GM19438 (cell line): ENCODE results near the gene BEND6.

Experiments used
- ATAC-seq: cut with Tn5 transposase; IDR thresholded peaks from one replicate; pipeline ENCODE4 v1.9.1; 2021; ENCODE audit warnings: low read depth; ENCODE audit not compliant: unreplicated experiment

Gene BEND6

GRCh38 chr6:56940463-56940862 is 14.4 kb upstream of the BEND6 start:
- ATAC-seq: no peak

DNA sequence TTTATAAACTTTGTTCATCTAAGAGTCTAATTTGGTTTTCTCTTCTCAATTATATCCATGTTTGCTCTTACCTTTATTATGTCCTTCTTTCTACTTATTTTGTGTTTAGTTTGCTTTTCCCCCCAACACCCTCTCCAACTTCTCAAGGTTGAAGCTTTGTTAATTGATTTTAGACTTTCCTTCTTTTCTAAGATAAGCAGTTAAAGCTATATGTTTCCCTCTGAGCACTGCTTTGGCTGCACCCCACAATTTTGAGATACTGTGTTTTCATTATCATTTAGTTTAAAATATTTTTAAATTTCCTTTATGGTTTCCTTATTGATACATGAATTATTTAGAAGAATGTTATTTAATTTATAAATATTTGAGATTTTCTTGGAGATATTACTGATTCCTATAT is 13.9 kb upstream of the BEND6 start:
- ATAC-seq: no peak

DNA sequence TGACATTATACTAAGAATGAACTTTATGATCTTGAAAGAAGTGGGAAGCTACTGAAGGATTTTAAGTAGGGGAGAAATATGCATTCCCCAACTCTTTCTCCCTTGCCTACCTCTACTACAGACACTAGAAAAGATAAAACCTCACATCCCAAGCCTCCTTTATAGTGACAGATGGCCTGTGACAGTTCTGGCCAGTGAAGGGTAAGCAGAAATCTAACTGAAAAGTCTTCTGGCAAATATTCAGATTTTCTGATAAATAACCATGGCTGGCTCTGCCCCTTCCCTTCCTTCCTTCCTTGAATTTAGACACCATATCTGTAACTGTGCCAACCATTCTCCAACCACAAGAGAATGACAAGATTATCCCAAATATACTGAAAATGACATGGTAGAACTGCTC is 10.2 kb upstream of the BEND6 start:
- no peak for ATAC-seq

DNA sequence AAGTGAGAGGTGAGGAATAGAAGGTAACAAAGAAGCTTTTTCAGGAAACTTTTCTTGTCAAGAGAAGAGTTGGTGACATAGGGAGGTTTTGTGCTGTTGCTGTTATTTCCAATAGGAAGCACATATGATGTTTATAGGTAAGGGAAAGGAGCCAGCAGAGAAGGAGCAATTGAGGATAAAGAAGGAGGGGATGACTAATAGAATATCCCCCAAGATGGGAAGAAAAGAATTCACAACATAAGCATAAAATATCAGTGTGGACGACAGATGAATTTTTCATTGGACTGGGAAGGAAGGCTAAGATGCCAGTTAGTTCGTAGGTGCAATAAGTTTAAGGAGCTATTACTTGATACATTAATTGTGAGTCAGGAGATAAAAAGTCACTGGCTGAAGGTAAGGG is 8.5 kb upstream of the BEND6 start:
- no peak for ATAC-seq

DNA sequence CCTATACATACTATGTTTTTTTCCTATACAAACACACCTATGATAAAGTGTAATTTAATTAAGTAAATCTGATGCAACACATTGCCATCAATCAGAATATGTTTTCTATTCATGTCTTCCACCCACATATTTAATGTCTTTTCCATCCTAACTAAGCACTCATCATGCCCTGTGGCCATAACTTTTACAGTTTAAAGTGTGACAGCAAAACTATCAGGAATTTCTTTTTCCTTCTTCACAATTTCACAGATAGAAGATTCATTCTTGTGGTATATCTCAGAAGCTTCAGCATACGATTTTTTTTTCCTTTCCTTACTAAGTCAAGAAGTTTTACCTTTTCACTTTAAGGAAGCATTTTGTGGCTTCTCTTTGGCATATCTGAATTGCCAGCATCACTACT is 7.0 kb upstream of the BEND6 start:
- ATAC-seq: no peak

DNA sequence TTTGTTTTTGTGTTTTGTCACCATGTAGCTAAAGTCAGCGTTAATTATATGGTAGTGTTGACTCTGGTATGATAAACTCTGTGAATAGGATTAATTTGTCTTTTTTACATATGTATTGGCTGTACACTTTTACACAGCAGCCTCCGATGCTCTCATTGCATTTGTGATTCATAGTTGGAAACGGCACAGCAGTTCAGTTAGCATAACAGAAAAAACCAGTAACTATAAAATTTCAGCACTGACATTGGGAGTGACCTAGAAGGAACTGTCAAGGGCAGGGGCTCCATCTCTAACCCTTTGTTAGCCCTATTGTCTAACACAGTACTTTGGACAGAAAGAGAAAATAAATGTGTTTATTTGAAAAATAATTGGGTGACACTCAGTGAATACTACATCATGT is 5.6 kb upstream of the BEND6 start:
- no peak for ATAC-seq

DNA sequence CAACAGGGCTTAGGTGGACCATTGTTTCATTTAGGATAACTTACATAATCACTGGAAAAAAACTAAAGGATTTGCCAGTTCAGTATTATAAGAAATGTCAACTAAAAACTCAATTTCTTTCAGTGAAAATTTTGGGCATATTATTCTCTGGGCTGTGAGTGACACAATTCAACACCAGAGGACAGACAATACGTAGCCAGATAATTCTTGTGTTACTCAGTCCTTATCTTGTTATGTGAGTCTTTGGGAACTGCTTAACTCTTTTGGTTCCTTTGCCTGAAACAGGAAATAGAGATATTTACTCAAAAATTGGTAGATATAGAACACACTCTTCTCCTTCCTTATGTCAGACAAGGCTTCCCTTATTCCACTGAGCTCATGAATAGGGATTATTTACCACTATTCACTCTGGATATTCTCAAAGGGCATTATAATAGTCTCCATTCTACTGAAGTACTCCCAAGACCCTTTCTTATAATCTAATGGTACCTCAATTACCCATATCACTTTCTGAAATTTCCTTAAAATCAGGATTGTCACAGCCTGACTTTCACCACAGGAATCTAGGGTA is 4.9 kb upstream of the BEND6 start:
- no peak for ATAC-seq

DNA sequence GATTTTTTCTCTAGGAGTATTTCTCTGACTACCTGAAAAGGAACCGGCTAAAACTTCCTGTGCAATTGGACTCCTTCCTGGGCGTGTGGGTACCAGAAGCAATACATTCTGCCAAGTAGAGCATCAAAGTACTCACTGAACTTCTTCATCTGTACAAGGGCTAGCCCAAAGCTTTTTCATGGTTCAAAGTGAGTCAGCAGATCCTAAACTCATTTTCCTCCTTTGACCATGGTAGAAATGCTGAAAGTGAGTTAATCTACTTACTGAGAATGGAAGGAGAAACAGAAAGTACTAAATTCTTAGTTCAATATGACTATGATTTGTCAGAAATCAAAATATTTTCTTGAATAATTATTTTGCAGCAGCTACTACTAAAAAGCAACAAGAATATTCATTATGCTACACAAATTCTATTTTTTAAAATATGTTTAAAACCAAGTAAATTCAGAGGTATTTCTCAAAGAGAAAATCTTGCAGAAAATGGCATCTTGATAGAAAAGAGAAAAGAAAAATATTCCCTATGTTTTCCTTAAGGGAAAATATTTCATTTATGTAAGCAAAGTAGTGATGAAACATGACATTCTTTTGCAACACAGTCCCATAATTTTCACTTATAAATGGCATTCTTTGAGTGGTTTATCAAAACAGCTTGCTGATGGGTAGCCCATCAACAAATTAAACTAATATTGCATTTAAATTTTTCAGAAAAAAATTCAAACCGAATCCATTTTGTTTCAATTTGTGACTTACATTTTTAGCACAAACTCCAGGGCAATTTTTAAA is 3.7 kb upstream of the BEND6 start:
- no peak for ATAC-seq

GRCh38 chr6:56953597-56954402 is 1.1 kb upstream of the BEND6 start:
- ATAC-seq: no peak

DNA sequence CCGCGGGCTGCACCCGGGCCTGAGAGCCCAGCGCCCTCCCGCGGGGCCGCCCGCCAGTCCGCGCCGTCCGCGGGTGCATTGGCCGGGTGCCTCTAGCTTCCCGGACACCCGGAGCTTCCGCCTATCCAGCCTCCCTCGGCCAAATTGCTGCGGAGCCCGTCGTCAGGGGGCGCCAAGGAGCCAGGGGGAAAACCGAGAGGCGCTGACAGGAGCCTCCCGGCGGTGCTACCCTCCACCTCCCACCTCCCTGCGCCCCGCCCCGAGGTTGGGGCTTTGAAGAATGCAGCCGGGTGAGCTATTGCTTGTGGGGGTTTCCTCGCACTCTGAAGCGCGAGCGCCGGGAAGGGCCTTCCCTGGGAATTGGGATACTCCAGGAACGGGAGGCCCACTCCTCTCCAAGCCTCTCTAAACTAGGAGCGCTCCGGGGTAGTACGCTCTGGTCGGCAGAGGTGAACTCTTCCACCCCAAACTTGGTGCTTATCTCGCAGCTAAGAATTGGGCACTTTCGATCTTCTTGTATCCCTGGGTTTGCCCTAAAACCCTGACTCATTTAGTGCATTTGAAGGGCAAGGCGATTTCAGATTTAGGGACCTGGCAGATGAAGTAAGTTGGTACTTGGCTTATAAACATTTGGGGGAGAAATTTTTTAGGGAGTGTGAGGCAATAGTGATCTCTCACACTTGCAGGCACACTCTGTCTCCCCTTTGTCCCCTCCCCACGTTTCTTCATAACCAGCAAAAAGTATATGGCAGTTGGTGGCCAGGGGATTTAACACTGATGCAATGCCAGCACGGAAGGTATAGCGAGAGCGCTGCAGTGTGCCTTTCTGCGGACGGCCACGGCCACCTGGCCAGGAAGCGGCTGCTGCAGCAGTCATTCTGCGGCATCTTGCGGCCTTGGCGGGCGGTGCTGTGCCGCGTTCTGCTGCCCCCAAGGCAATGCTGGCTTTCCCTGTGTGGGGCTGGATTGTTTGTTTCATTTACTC is 556 bp downstream of the BEND6 start:
- peak; percentile 65 for ATAC-seq

- ATAC-seq: no peak
These were observed 1.6 kb downstream of the BEND6 start for GRCh38 chr6:56956491-56956890.

GRCh38 chr6:56957856-56958255 is 2.9 kb downstream of the BEND6 start:
- no peak for ATAC-seq

GRCh38 chr6:56958481-56958880 is 3.6 kb downstream of the BEND6 start:
- no peak for ATAC-seq

GRCh38 chr6:56959094-56959493 is 4.2 kb downstream of the BEND6 start:
- ATAC-seq: no peak

DNA sequence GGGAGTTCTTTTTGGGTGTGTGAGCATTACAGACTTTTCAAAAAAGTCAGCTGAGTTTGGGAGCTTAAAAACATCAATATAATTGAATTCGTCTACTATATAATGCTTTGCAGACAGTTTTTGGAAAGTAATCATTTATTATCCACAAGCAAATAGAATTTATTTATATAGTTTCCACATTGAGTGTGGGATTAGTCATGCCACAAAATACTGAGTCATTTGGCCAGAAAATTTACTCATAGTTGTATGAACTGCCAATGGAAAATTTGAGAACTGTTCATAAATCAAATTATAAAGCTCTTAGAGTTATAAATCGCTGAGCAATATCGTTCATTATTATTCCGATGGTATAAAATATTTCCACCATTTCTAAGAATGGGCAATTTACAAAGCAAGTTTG is 5.0 kb downstream of the BEND6 start:
- no peak for ATAC-seq

- no peak for ATAC-seq
These were observed 6.2 kb downstream of the BEND6 start for GRCh38 chr6:56961151-56961550.

DNA sequence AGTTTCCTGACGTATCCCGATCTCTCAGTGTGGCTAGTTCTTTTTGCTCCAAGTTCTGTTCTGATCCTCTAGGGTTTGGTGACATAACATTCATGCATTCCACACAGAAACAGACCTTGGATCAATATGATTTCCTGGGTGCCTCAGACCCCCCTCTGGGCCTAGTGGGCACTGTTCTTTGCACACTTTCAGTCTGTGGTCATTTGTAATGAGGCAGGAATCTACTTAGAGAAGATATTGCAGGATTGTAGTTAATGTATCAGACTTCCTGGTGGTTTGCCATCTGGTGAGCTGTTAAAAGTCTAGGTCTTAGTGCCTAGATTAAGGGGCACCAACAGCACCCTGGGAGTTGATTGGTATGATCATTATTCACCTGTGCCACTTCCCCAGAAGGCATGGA is 7.5 kb downstream of the BEND6 start:
- ATAC-seq: no peak

DNA sequence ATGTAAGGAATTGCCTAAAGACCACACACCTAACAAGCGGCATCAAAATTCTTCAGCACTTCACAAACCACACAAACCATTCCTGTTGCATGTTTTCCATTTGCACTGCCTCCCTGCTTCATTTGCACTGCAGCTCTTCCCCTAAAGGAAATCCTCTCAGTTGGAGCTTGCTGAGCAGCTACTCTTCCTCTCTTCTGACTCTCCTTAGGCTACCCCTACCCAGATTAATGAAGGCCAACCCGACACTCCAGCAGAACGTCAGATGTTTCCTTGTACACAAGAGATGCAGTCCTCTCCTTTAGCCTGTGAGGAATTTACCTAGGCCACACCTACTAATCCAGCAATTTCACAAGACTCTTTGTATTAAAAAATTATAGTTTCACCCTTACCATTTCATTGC is 8.1 kb downstream of the BEND6 start:
- ATAC-seq: no peak

DNA sequence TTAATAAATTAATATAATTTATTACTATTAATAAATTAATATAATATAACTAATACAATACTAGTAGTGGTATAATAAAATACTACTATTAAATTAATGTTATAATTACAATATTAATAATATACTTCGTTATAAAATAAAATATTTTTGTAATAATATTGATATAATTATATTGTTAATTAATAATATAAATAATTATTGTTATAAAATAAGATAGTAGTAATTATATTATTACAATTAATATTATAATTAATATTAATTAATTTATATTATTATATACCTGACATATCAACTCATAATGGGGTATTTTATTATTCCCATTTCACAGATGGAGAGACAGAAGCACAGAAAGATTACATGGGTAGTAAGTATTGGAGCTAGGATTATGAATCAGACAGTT is 8.9 kb downstream of the BEND6 start:
- no peak for ATAC-seq

- ATAC-seq: no peak
These were observed 10.2 kb downstream of the BEND6 start for GRCh38 chr6:56965126-56965525.

DNA sequence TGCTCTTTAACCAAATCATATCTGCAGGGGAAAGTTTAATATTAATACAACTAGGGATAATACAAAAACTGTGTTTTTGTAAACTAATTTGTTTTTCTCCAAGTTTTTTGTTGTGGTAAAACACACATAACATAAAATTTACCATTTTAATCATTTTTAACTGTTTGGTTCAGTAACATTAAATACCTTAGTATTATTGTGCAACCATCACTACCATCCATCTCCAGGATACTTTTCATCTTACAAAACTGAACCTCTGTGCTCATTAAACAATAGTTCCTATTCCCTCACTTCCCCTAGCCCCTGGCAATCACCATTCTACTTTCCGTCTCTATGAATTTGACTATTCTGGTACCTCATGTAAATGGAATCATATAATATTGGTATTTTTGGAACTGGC is 15.9 kb downstream of the BEND6 start:
- ATAC-seq: no peak
